Left lung (tissue), 10 donors: ENCODE measurements around the gene DLG2. TPM values are rescaled to one million over a fixed set of nuclear protein-coding genes. Genes with fewer than 3 reads are reported as not detected.

Source experiments
- ATAC-seq: fragments of 200-7000 bp; cut with Tn5 transposase; one replicate; pipeline ENCODE4 v1.9.1; 2020; ENCODE audit warnings: moderate library complexity
- DNase-seq, 4 donors: peaks; one replicate each; pipeline ENCODE4 v3.0.0-alpha.2; 2013 to 2020
- H3K27ac ChIP-seq, 2 donors: fragments of 200-600 bp; sonication (generic) in 1 of 2; one replicate each; pipeline versions ENCODE4 v1.5.0 to v1.8.0; 2020 to 2021
- H3K27me3 ChIP-seq, 2 donors: fragments of 200-600 bp; sonication (generic) in 1 of 2; one replicate each; pipeline versions ENCODE4 v1.5.0 to v1.8.0; 2020 to 2021
- H3K36me3 ChIP-seq, 2 donors: fragments of 200-600 bp; sonication (generic) in 1 of 2; one replicate each; pipeline versions ENCODE4 v1.5.0 to v1.8.0; 2020 to 2021
- H3K4me1 ChIP-seq, 2 donors: fragments of 200-600 bp; one replicate each; pipeline ENCODE4 v1.8.0; 2021
- H3K4me3 ChIP-seq, 2 donors: fragments of 200-600 bp; sonication (generic) in 1 of 2; one replicate each; pipeline versions ENCODE4 v1.5.0 to v1.8.0; 2020 to 2021; ENCODE audit warnings: mild to moderate bottlenecking in 1 of 2
- H3K9me3 ChIP-seq, 2 donors: fragments of 200-600 bp; sonication (generic) in 1 of 2; one replicate each; pipeline versions ENCODE4 v1.5.0 to v1.8.0; 2020 to 2021
- CTCF ChIP-seq, 2 donors: fragments of 200-600 bp; sonication (generic) in 1 of 2; IDR thresholded peaks; one replicate each; pipeline versions ENCODE4 v1.5.0 to v1.8.0; 2021; ENCODE audit warnings: antibody characterized with exemption in 2 of 2
- intact Hi-C, 2 donors: fragments of 100-400 bp; cut with DNase I; formaldehyde crosslinking; loops; one replicate each; pipeline versions ENCODE4 v1.11.2 to v1.14.2; 2022
- polyA plus RNA-seq, 6 donors: library from polyadenylated mRNA; unstranded; fragments of 120-200 nt; gene quantifications; one replicate each; pipeline ENCODE4 v1.2.1, GENCODE V29; 2013; ENCODE audit not compliant: insufficient read length in 6 of 6
- total RNA-seq, 2 donors: library from RNA; stranded (reverse); fragmentation: NEBNext Ultra II Directional; extraction: Animal tissue kit (Norgen Biotek cat#: 25700); gene quantifications; one replicate each; pipeline ENCODE4 v1.2.1, GENCODE V29; 2021
- donor health status: DM: no; HTN: yes; CAD: no.
- donor health status: DM: no; HTN: no; CAD: no.

Gene DLG2
- total and polyA plus RNA-seq, 8 donors = 4.5 to 15.0 (median 8.6) TPM

- TF ChIP-seq CTCF (IDR thresholded peaks at IDR 0.05) = no peak
- ATAC-seq (no peak), DNase-seq (no peak)
- Histone ChIP-seq H3K27me3 (no peaks in the 10 kb centered on the region), H3K9me3 (no peaks in the 10 kb centered on the region), H3K4me1 (no peaks in the 10 kb centered on the region), H3K27ac (no peak overlapping the region), H3K36me3 (no peaks in the 10 kb centered on the region), H3K4me3 (no peak overlapping the region)
- intact Hi-C loops = no loop called here
These were observed 1803.6 kb downstream of the DLG2 start for GRCh38 chr11:83823461-83824025.

GRCh38 chr11:83819931-83820549 is 1807.1 kb downstream of the DLG2 start:
- peak in 1 of 2 donors; percentile 48 for TF ChIP-seq CTCF (IDR thresholded peaks at IDR 0.05)
- no peaks in the 10 kb centered on the region for H3K27me3 ChIP-seq
- peak in 2 of 4 donors; percentile 45 to 75 for DNase-seq
- no peaks in the 10 kb centered on the region for H3K4me1 ChIP-seq
- H3K36me3 ChIP-seq = no peaks in the 10 kb centered on the region
- H3K9me3 ChIP-seq = no peaks in the 10 kb centered on the region
- no peak overlapping the region for H3K4me3 ChIP-seq
- ATAC-seq = peak; percentile 75
- intact Hi-C loops = loop anchor here in 1 of 2 donors (10.0 kb wide), 1 partner anchor 525 kb away; no protein-coding TSS in a partner anchor
- no peak overlapping the region for H3K27ac ChIP-seq

GRCh38 chr11:83818349-83818748 is 1808.8 kb downstream of the DLG2 start:
- Histone ChIP-seq H3K27ac (no peak overlapping the region), H3K4me3 (no peak overlapping the region), H3K27me3 (no peaks in the 10 kb centered on the region), H3K9me3 (no peaks in the 10 kb centered on the region), H3K36me3 (no peaks in the 10 kb centered on the region), H3K4me1 (no peaks in the 10 kb centered on the region)
- intact Hi-C loops = loop anchor here in 1 of 2 donors (10.0 kb wide), 1 partner anchor 524 kb away; no protein-coding TSS in a partner anchor
- TF ChIP-seq CTCF (IDR thresholded peaks at IDR 0.05) = no peak
- ATAC-seq = no peak
- no peak for DNase-seq

- Histone ChIP-seq H3K4me1 (no peaks in the 10 kb centered on the region), H3K9me3 (no peaks in the 10 kb centered on the region), H3K27me3 (no peaks in the 10 kb centered on the region), H3K27ac (no peak overlapping the region), H3K4me3 (no peak overlapping the region), H3K36me3 (no peaks in the 10 kb centered on the region)
- TF ChIP-seq CTCF (IDR thresholded peaks at IDR 0.05) = peak; percentile 12 to 35
- intact Hi-C loops = loop anchor here in 1 of 2 donors (10.0 kb wide), 1 partner anchor 522 kb away; no protein-coding TSS in a partner anchor
- DNase-seq (peak in 2 of 4 donors; percentile 12 to 24), ATAC-seq (peak; percentile 27)
These were observed 1810.5 kb downstream of the DLG2 start for GRCh38 chr11:83816572-83817187.

- H3K9me3 ChIP-seq = no peaks in the 10 kb centered on the region
- no peaks in the 10 kb centered on the region for H3K36me3 ChIP-seq
- no peak overlapping the region for H3K27ac ChIP-seq
- ATAC-seq = no peak
- TF ChIP-seq CTCF (IDR thresholded peaks at IDR 0.05) = no peak
- no peak for DNase-seq
- H3K4me3 ChIP-seq = no peak overlapping the region
- intact Hi-C loops = loop anchor here in 1 of 2 donors (10.0 kb wide), 1 partner anchor 521 kb away; no protein-coding TSS in a partner anchor
- H3K27me3 ChIP-seq = no peaks in the 10 kb centered on the region
- H3K4me1 ChIP-seq = no peaks in the 10 kb centered on the region
These were observed 1811.4 kb downstream of the DLG2 start for GRCh38 chr11:83815736-83816135.
